HG03442 (cell line): ENCODE measurements around the gene ULK4.

Experiments used
- ATAC-seq: cut with Tn5 transposase; IDR thresholded peaks from one replicate; pipeline ENCODE4 v1.9.1; 2021; ENCODE audit warnings: mild to moderate bottlenecking, moderate library complexity; ENCODE audit not compliant: unreplicated experiment

ULK4 gene

DNA sequence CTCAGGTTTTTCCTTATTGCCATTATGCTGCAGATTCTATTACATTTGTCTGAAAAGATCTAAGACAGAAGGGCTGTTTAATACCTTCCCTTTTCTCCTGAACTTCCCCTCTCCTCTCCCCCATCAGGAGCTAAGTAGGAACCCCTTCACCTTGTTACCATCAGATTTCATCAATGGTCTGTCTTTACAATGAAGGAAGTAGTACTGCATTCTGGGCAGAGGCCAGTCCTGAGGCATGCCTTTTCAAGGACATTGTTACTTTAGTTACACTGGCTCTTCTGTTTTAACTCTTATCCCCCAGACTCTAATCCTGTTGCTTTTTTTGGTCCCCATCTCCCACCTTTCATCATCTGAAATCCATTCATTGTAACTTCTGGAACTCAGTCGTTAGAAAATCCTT lies 754.5 kb downstream of the ULK4 start:
- no peak for ATAC-seq

DNA sequence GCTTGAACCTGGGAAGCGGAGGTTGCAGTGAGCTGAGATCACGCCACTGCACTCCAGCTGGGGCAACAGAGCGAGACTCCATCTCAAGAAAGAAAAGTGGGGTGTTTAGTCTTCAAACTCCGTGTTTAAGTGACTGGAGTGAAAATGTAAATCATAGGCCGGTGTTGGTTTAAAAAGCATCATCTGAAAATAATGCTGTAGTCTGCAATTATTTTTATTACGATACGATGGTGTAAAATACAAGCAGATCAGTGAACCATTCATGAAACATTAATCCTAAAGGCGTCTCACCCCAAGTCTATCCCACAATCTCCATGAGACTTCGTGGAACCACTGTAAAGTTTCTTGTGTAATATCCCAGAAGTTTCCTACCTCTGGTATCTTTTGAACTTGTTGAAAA lies 756.3 kb downstream of the ULK4 start:
- no peak for ATAC-seq

DNA sequence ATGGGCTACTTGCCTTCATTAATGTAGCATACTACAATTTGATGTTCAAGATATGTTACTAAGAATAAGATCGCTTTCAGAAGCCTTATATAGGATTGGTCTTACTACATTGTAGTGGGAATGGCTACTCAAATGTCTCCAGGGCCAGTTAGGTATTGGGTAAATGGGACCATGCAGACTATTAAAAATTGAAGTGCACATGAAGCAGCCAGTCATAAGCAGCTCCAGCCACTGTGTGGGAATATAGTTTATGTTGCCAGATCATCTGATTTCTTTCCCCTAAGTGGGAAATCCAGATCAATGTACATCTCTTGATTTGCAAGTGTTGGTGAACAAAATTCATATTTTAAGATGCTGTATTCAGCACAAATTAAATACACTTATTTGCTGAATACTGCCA lies 757.5 kb downstream of the ULK4 start:
- no peak for ATAC-seq

- ATAC-seq, result peak; percentile 23
Observed at GRCh38 chr3:41202834-41203345, 759.0 kb downstream of the ULK4 start.

GRCh38 chr3:41202075-41202833 lies 759.6 kb downstream of the ULK4 start:
- ATAC-seq, result no peak

- ATAC-seq, result no peak
Observed at GRCh38 chr3:41200669-41201021, 761.3 kb downstream of the ULK4 start.

DNA sequence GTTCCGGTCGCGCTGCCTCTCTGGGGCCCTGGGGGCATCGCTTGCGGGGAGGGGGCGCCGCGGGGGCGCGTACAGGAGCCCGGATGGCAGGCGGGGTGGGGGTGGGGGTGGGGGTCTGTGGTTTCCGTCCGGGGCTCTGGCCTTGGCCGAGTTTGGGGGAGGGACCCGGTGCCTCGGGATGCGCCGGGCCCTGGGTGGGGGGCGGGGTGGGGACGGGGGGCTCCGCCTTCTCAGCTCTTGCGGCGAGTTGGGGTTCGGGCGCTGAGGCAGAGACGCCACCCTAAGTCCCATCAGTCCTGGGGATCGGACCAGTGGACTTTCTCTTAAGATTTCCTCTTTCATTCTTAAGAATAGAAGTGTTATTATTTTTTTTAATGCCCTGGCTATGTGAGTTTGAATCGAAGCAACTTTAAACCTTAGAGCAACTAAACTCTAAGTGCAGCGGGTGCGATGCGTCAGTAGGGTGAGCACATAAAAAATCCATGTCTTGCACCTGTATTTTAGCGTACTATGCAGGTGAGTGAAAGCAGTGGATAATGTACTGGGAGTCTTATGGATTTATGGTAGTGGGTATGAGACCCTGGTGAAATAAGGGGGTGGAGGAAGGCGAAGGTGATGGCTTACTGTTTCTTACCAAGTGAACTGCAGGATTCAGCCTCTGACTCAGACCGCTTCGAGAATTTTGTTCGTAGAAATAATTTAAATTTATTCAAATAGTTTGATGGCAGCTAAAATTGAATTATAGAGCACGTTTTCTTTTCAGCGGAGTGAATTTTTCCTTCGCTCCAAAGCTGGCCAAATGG lies 761.8 kb downstream of the ULK4 start:
- ATAC-seq, result no peak

- ATAC-seq, result peak; percentile 63
Observed at GRCh38 chr3:41198950-41199865, 762.7 kb downstream of the ULK4 start, which contains the start of gene CTNNB1. TSS of gene CTNNB1 (plus strand) at chr3:41199505. CDS start at chr3:41224069, 24,564 bp downstream.

DNA sequence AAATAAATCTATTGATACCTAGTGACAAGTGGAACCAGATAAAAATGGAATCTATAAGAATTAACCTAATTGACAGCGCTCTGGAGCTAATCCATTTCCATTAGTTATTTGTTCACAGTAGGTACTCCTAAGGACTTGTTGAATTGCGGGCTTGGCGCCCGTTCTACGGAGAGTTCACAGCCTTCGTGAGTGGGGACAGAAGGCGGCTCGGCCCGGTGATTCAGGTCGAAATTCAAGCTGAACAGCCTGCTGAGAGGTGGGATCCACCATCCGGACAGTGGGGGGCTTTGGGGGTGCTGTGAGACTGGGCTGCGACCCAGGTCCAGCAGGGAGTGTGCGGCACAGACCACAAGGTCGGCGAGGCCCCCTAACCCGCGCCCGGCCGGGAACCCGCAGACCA lies 763.4 kb downstream of the ULK4 start:
- ATAC-seq, result no peak

- ATAC-seq, result no peak
Observed at GRCh38 chr3:41198046-41198445, 763.9 kb downstream of the ULK4 start.
